Measurements from ENCODE around the gene MLH1. TPM values are rescaled to one million over a fixed set of nuclear protein-coding genes. Genes with fewer than 3 reads are reported as not detected.

The MLH1 gene
- total and polyA plus RNA-seq, 2 donors (not counting 1 experiment from before 2014, with no cell fraction given) = 34.4 to 62.3 TPM

- no peak overlapping the region for H3K4me2 ChIP-seq (ENCODE audit: extremely low read depth, insufficient read depth, low read length)
- no peak overlapping the region for H3K4me3 ChIP-seq (replicated peaks in 1 of 4; ENCODE audit: control extremely low read depth in 1 of 4, insufficient read depth in 1 of 4, low read depth in 3 of 4, low read length in 4 of 4)
- H3K36me3 ChIP-seq (ENCODE audit: control insufficient read depth, insufficient read depth, low read length) = no peaks in the 10 kb centered on the region
- no peaks in the 10 kb centered on the region for H3K27me3 ChIP-seq (ENCODE audit: control insufficient read depth, insufficient read depth, low read length)
- no peak for DNase-seq (ENCODE audit: low read depth in 2 of 2)
- TF ChIP-seq EZH2 (IDR thresholded peaks at IDR 0.05; ENCODE audit: low read length, missing control alignments) = no peak
- H3K27ac ChIP-seq (ENCODE audit: insufficient read depth, low read length) = no peak overlapping the region
- no peaks in the 10 kb centered on the region for H3K79me2 ChIP-seq (ENCODE audit: control insufficient read depth, insufficient read depth, low read length)
- H3K4me1 ChIP-seq (ENCODE audit: control insufficient read depth, extremely low read depth, insufficient read depth, low read length) = peaks cover 3% of the 10 kb centered on the region
- H3K9ac ChIP-seq (ENCODE audit: insufficient read depth, low read length) = no peak overlapping the region
- no peaks in the 10 kb centered on the region for H4K20me1 ChIP-seq (ENCODE audit: control insufficient read depth, extremely low read depth, insufficient read depth, low read length)
- no peak overlapping the region for H2AFZ ChIP-seq (ENCODE audit: low read length)
- no peaks in the 10 kb centered on the region for H3K9me3 ChIP-seq (ENCODE audit: control insufficient read depth, insufficient read depth, low read depth, low read length)
These were observed 24.2 kb upstream of the MLH1 start for GRCh38 chr3:36969085-36969484.

- Histone ChIP-seq H3K4me1 (ENCODE audit: control insufficient read depth, extremely low read depth, insufficient read depth, low read length) (peaks cover 3% of the 10 kb centered on the region), H3K9ac (ENCODE audit: insufficient read depth, low read length) (no peak overlapping the region), H3K9me3 (ENCODE audit: control insufficient read depth, insufficient read depth, low read depth, low read length) (no peaks in the 10 kb centered on the region), H3K79me2 (ENCODE audit: control insufficient read depth, insufficient read depth, low read length) (no peaks in the 10 kb centered on the region), H3K27me3 (ENCODE audit: control insufficient read depth, insufficient read depth, low read length) (no peaks in the 10 kb centered on the region), H3K36me3 (ENCODE audit: control insufficient read depth, insufficient read depth, low read length) (no peaks in the 10 kb centered on the region), H3K27ac (ENCODE audit: insufficient read depth, low read length) (no peak overlapping the region), H2AFZ (ENCODE audit: low read length) (no peak overlapping the region), H3K4me3 (replicated peaks in 1 of 4; ENCODE audit: control extremely low read depth in 1 of 4, insufficient read depth in 1 of 4, low read depth in 3 of 4, low read length in 4 of 4) (no peak overlapping the region), H4K20me1 (ENCODE audit: control insufficient read depth, extremely low read depth, insufficient read depth, low read length) (no peaks in the 10 kb centered on the region), H3K4me2 (ENCODE audit: extremely low read depth, insufficient read depth, low read length) (peak overlapping the region; percentile 44)
- no peak for TF ChIP-seq EZH2 (IDR thresholded peaks at IDR 0.05; ENCODE audit: low read length, missing control alignments)
- TF ChIP-seq CTCF (conservative IDR thresholded peaks at IDR 0.05 in 1 of 2, IDR thresholded peaks at IDR 0.05 in 1 of 2; ENCODE audit: low read depth in 1 of 2, low read length in 2 of 2) = no peak
- DNase-seq (ENCODE audit: low read depth in 2 of 2) = peak; percentile 71 to 73
These were observed 23.5 kb upstream of the MLH1 start for GRCh38 chr3:36969540-36970432.

- Histone ChIP-seq H3K27me3 (ENCODE audit: control insufficient read depth, insufficient read depth, low read length) (no peaks in the 10 kb centered on the region), H3K79me2 (ENCODE audit: control insufficient read depth, insufficient read depth, low read length) (no peaks in the 10 kb centered on the region), H3K9ac (ENCODE audit: insufficient read depth, low read length) (no peak overlapping the region), H3K4me2 (ENCODE audit: extremely low read depth, insufficient read depth, low read length) (no peak overlapping the region), H3K4me1 (ENCODE audit: control insufficient read depth, extremely low read depth, insufficient read depth, low read length) (peaks cover 3% of the 10 kb centered on the region), H3K27ac (ENCODE audit: insufficient read depth, low read length) (no peak overlapping the region), H2AFZ (ENCODE audit: low read length) (no peak overlapping the region), H3K4me3 (replicated peaks in 1 of 4; ENCODE audit: control extremely low read depth in 1 of 4, insufficient read depth in 1 of 4, low read depth in 3 of 4, low read length in 4 of 4) (no peak overlapping the region), H3K36me3 (ENCODE audit: control insufficient read depth, insufficient read depth, low read length) (no peaks in the 10 kb centered on the region), H3K9me3 (ENCODE audit: control insufficient read depth, insufficient read depth, low read depth, low read length) (no peaks in the 10 kb centered on the region), H4K20me1 (ENCODE audit: control insufficient read depth, extremely low read depth, insufficient read depth, low read length) (no peaks in the 10 kb centered on the region)
- no peak for DNase-seq (ENCODE audit: low read depth in 2 of 2)
- TF ChIP-seq CTCF (conservative IDR thresholded peaks at IDR 0.05 in 1 of 2, IDR thresholded peaks at IDR 0.05 in 1 of 2; ENCODE audit: low read depth in 1 of 2, low read length in 2 of 2) (no peak), EZH2 (IDR thresholded peaks at IDR 0.05; ENCODE audit: low read length, missing control alignments) (no peak)
These were observed 21.2 kb upstream of the MLH1 start for GRCh38 chr3:36972163-36972562.

Measured in fibroblast of lung (primary cell).